ENCODE data around the gene TP63. TPM values are rescaled to one million over a fixed set of nuclear protein-coding genes. Genes with fewer than 3 reads are reported as not detected.
A peak's percentile ranks its signal among the peaks of the same experiment; 100 is the strongest.

Gene TP63
- total RNA-seq, 1 donor = 1.8 TPM

GRCh38 chr3:189708375-189708774 is 77.2 kb downstream of the TP63 start:
- Histone ChIP-seq H3K9me3 (ENCODE audit: low read depth, low read length) (no peaks in the 10 kb centered on the region), H3K79me2 (ENCODE audit: insufficient read depth, low read length) (no peaks in the 10 kb centered on the region), H2AFZ (ENCODE audit: low read length) (peak overlapping the region; percentile 37), H3K27me3 (ENCODE audit: insufficient read depth, low read length) (no peaks in the 10 kb centered on the region), H3K4me2 (ENCODE audit: insufficient read depth, low read length) (no peak overlapping the region), H3K27ac (ENCODE audit: low read depth, low read length) (no peak overlapping the region), H3K36me3 (ENCODE audit: insufficient read depth, low read length) (no peaks in the 10 kb centered on the region), H4K20me1 (ENCODE audit: insufficient read depth, low read length) (no peaks in the 10 kb centered on the region), H3K4me3 (ENCODE audit: insufficient read depth, low read length) (no peak overlapping the region), H3K4me1 (ENCODE audit: insufficient read depth, low read length) (peaks cover 18% of the 10 kb centered on the region)
- TF ChIP-seq CTCF (IDR thresholded peaks at IDR 0.05; ENCODE audit: extremely low read depth, low read depth, low read length) = no peak
- DNase-seq (ENCODE audit: insufficient read length, low spot score, missing footprints) = no peak

GRCh38 chr3:189710620-189711402 is 79.6 kb downstream of the TP63 start:
- TF ChIP-seq CTCF (IDR thresholded peaks at IDR 0.05; ENCODE audit: extremely low read depth, low read depth, low read length) = no peak
- peak overlapping the region; percentile 70 for H2AFZ ChIP-seq (ENCODE audit: low read length)
- no peaks in the 10 kb centered on the region for H3K27me3 ChIP-seq (ENCODE audit: insufficient read depth, low read length)
- peak overlapping the region; percentile 18 for H3K4me2 ChIP-seq (ENCODE audit: insufficient read depth, low read length)
- peaks cover 31% of the 10 kb centered on the region for H3K4me1 ChIP-seq (ENCODE audit: insufficient read depth, low read length)
- H4K20me1 ChIP-seq (ENCODE audit: insufficient read depth, low read length) = no peaks in the 10 kb centered on the region
- H3K27ac ChIP-seq (ENCODE audit: low read depth, low read length) = peak overlapping the region; percentile 62
- no peaks in the 10 kb centered on the region for H3K79me2 ChIP-seq (ENCODE audit: insufficient read depth, low read length)
- no peaks in the 10 kb centered on the region for H3K9me3 ChIP-seq (ENCODE audit: low read depth, low read length)
- H3K4me3 ChIP-seq (ENCODE audit: insufficient read depth, low read length) = no peak overlapping the region
- no peaks in the 10 kb centered on the region for H3K36me3 ChIP-seq (ENCODE audit: insufficient read depth, low read length)
- DNase-seq (ENCODE audit: insufficient read length, low spot score, missing footprints) = peak; percentile 85

GRCh38 chr3:189712906-189713483 is 81.8 kb downstream of the TP63 start:
- Histone ChIP-seq H3K79me2 (ENCODE audit: insufficient read depth, low read length) (no peaks in the 10 kb centered on the region), H3K4me2 (ENCODE audit: insufficient read depth, low read length) (no peak overlapping the region), H3K4me3 (ENCODE audit: insufficient read depth, low read length) (no peak overlapping the region), H3K27ac (ENCODE audit: low read depth, low read length) (no peak overlapping the region), H4K20me1 (ENCODE audit: insufficient read depth, low read length) (no peaks in the 10 kb centered on the region), H3K4me1 (ENCODE audit: insufficient read depth, low read length) (peaks cover 38% of the 10 kb centered on the region), H3K27me3 (ENCODE audit: insufficient read depth, low read length) (no peaks in the 10 kb centered on the region), H3K36me3 (ENCODE audit: insufficient read depth, low read length) (no peaks in the 10 kb centered on the region), H3K9me3 (ENCODE audit: low read depth, low read length) (no peaks in the 10 kb centered on the region), H2AFZ (ENCODE audit: low read length) (no peak overlapping the region)
- no peak for TF ChIP-seq CTCF (IDR thresholded peaks at IDR 0.05; ENCODE audit: extremely low read depth, low read depth, low read length)
- DNase-seq (ENCODE audit: insufficient read length, low spot score, missing footprints) = no peak

Data from osteoblast (primary cell).